H1 (cell line): ENCODE measurements around the gene KPNA3. TPM values are rescaled to one million over a fixed set of nuclear protein-coding genes. Genes with fewer than 3 reads are reported as not detected.
A peak's percentile ranks its signal among the peaks of the same experiment; 100 is the strongest.

ENCODE experiments used
- ASH2L ChIP-seq: fragments of 200-600, 300-600 bp; sonication (generic); IDR thresholded peaks from one replicate; pipeline ENCODE4 v1.7.1; 2017; ENCODE audit warnings: low read length
- CBX5 ChIP-seq: fragments of 300-800, 300-1000 bp; sonication (generic); IDR thresholded peaks from 2 replicates; pipeline ENCODE4 v1.7.1; 2016; ENCODE audit warnings: antibody characterized with exemption, low read length, low read depth
- CTBP2 ChIP-seq: IDR thresholded peaks from 2 replicates; pipeline ENCODE4 v1.7.0; 2011; ENCODE audit warnings: borderline replicate concordance, mild to moderate bottlenecking, moderate library complexity, mixed read lengths, low read length; ENCODE audit not compliant: insufficient read depth, insufficient read length
- GABPA ChIP-seq: IDR thresholded peaks from 2 replicates; pipeline ENCODE4 v1.6.1; 2011; ENCODE audit warnings: mild to moderate bottlenecking, low read length, moderate library complexity, borderline replicate concordance; ENCODE audit not compliant: insufficient read depth
- GTF2F1 ChIP-seq: IDR thresholded peaks from 2 replicates; pipeline ENCODE4 v1.6.1; 2012; ENCODE audit warnings: low read depth, low read length, improper control_type of control experiment, borderline replicate concordance
- JUND ChIP-seq: IDR thresholded peaks from 2 replicates; pipeline ENCODE4 v1.6.1; 2011; ENCODE audit warnings: mild to moderate bottlenecking, improper control_type of control experiment, low read length
- MAFK ChIP-seq: IDR thresholded peaks from 2 replicates; pipeline ENCODE4 v1.6.1; 2012; ENCODE audit warnings: low read depth, mild to moderate bottlenecking, improper control_type of control experiment, low read length
- POLR2A ChIP-seq, 2 experiments: IDR thresholded peaks; 1 replicate in 1 of 2; 2 replicates in 1 of 2; pipeline ENCODE4 v1.6.1; 2011; ENCODE audit warnings: low read depth in 2 of 2, low read length in 2 of 2, mild to moderate bottlenecking in 2 of 2; ENCODE audit errors: control extremely low read depth in 1 of 2
- POLR2AphosphoS5 ChIP-seq: IDR thresholded peaks from 2 replicates; pipeline ENCODE4 v1.6.1; 2011; ENCODE audit warnings: low read depth, low read length
- SAP30 ChIP-seq: fragments of 300-600 bp; sonication (generic); IDR thresholded peaks from 2 replicates; pipeline ENCODE4 v1.7.1; 2012; ENCODE audit warnings: low read length, moderate library complexity, mild to moderate bottlenecking, inconsistent platforms; ENCODE audit not compliant: insufficient read depth, insufficient replicate concordance
- SIRT6 ChIP-seq: IDR thresholded peaks from one replicate; pipeline ENCODE4 v1.7.1; 2012; ENCODE audit warnings: low read length, inconsistent platforms
- SP1 ChIP-seq: IDR thresholded peaks from 2 replicates; pipeline ENCODE4 v1.6.1; 2011; ENCODE audit warnings: low read depth, low read length
- SUZ12 ChIP-seq: fragments of 200-600 bp; sonication (generic); IDR thresholded peaks from 2 replicates; pipeline ENCODE4 v1.6.1; 2012; ENCODE audit warnings: mild to moderate bottlenecking, inconsistent platforms, low read length, moderate library complexity, mixed read lengths
- TAF7 ChIP-seq: optimal IDR thresholded peaks from 2 replicates; pipeline ENCODE3; 2011; ENCODE audit warnings: low read depth, mild to moderate bottlenecking, inconsistent platforms, low read length, moderate library complexity, borderline replicate concordance
- polyA plus RNA-seq, 7 experiments: library from polyadenylated mRNA; depleted of rRNA in 3 of 7; stranded (reverse) in 5 of 7; unstranded in 2 of 7; fragments of >200 nt in 5 of 7; fragments of 200-250 nt in 2 of 7; gene quantifications; 1 replicate in 5 of 7; 2 replicates in 1 of 7; 4 replicates in 1 of 7; pipeline versions ENCODE4 v1.2.1 to v1.2.3, GENCODE V29; 2011 to 2013; ENCODE audit warnings: missing spikeins in 2 of 7, mixed read lengths in 2 of 7
- total RNA-seq: library from RNA; stranded (reverse); fragmentation: NEBNext Ultra II Directional; extraction: Animal tissue kit (Norgen Biotek cat#: 25700); gene quantifications from 2 replicates; pipeline ENCODE4 v1.2.1, GENCODE V29; 2021

The KPNA3 gene
- total and polyA plus RNA-seq, 2 of the 8 experiments (the other 6 are each of a cell fraction or from before 2014, with no cell fraction given), result 21.4 to 63.2 TPM

GRCh38 chr13:49792550-49793324 lies at the start of gene KPNA3 (continued):
- TF ChIP-seq SAP30 (no peak), POLR2A (IDR thresholded peaks at IDR 0.05; ENCODE audit: control extremely low read depth in 1 of 2, low read depth in 2 of 2, low read length in 2 of 2) (peak; percentile 59 to 94), SP1 (no peak), SIRT6 (no peak), POLR2AphosphoS5 (no peak; the same call in 1 of the 2 replicates), JUND (no peak), CBX5 (no peak), TAF7 (no peak), MAFK (no peak), GTF2F1 (no peak), GABPA (no peak), CTBP2 (no peak), ASH2L (peak; percentile 79), SUZ12 (no peak)
